Osteocyte (in vitro differentiated cells): ENCODE data around the gene KAT2A. TPM values are rescaled to one million over a fixed set of nuclear protein-coding genes. Genes with fewer than 3 reads are reported as not detected.

Experiments used
- DNase-seq: peaks from one replicate; pipeline ENCODE4 v3.0.0; 2021; ENCODE audit warnings: mixed read lengths; ENCODE audit not compliant: unreplicated experiment; ENCODE audit errors: extremely low spot score
- H3K27ac Mint-ChIP-seq: one replicate; pipeline ENCODE4 v1.8.0; 2021; ENCODE audit warnings: mild to moderate bottlenecking, mixed read lengths; ENCODE audit not compliant: unreplicated experiment
- H3K27me3 Mint-ChIP-seq: one replicate; pipeline ENCODE4 v1.8.0; 2021; ENCODE audit warnings: mixed read lengths; ENCODE audit not compliant: unreplicated experiment
- H3K36me3 Mint-ChIP-seq: one replicate; pipeline ENCODE4 v1.8.0; 2021; ENCODE audit warnings: mixed read lengths; ENCODE audit not compliant: unreplicated experiment
- H3K4me1 Mint-ChIP-seq: one replicate; pipeline ENCODE4 v1.8.0; 2021; ENCODE audit warnings: mixed read lengths; ENCODE audit not compliant: unreplicated experiment
- H3K4me3 Mint-ChIP-seq: one replicate; pipeline ENCODE4 v1.8.0; 2021; ENCODE audit warnings: mild to moderate bottlenecking, moderate library complexity, mixed read lengths; ENCODE audit not compliant: unreplicated experiment
- H3K9me3 Mint-ChIP-seq: one replicate; pipeline ENCODE4 v1.8.0; 2021; ENCODE audit warnings: mixed read lengths; ENCODE audit not compliant: unreplicated experiment
- total RNA-seq: library from RNA; stranded (reverse); gene quantifications from 2 replicates; pipeline ENCODE4 v1.2.1, GENCODE V29; 2021
- TF ChIP-seq, protein P1 (sequence below): fragments of 200-600 bp; sonication (generic); IDR thresholded peaks from 2 replicates; pipeline ENCODE4 v1.5.0; 2021; ENCODE audit warnings: antibody characterized with exemption, mild to moderate bottlenecking, moderate library complexity

KAT2A gene
- total RNA-seq, 1 donor from 2014 or later, result 40.4 TPM

- H3K27me3 Mint-ChIP-seq, result peaks cover 23% of the 10 kb centered on the region
- no peak overlapping the region for H3K4me3 Mint-ChIP-seq
- peaks cover 3% of the 10 kb centered on the region for H3K4me1 Mint-ChIP-seq
- TF ChIP-seq, protein P1, sequence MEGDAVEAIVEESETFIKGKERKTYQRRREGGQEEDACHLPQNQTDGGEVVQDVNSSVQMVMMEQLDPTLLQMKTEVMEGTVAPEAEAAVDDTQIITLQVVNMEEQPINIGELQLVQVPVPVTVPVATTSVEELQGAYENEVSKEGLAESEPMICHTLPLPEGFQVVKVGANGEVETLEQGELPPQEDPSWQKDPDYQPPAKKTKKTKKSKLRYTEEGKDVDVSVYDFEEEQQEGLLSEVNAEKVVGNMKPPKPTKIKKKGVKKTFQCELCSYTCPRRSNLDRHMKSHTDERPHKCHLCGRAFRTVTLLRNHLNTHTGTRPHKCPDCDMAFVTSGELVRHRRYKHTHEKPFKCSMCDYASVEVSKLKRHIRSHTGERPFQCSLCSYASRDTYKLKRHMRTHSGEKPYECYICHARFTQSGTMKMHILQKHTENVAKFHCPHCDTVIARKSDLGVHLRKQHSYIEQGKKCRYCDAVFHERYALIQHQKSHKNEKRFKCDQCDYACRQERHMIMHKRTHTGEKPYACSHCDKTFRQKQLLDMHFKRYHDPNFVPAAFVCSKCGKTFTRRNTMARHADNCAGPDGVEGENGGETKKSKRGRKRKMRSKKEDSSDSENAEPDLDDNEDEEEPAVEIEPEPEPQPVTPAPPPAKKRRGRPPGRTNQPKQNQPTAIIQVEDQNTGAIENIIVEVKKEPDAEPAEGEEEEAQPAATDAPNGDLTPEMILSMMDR, result no peak
- no peaks in the 10 kb centered on the region for H3K36me3 Mint-ChIP-seq
- DNase-seq, result no peak
- no peaks in the 10 kb centered on the region for H3K9me3 Mint-ChIP-seq
- H3K27ac Mint-ChIP-seq, result no peak overlapping the region
Measured at GRCh38 chr17:42072323-42073187, 48.6 kb downstream of the KAT2A start.

GRCh38 chr17:42071810-42072209, 49.4 kb downstream of the KAT2A start:
- H3K27ac Mint-ChIP-seq, result no peak overlapping the region
- no peaks in the 10 kb centered on the region for H3K9me3 Mint-ChIP-seq
- H3K36me3 Mint-ChIP-seq, result no peaks in the 10 kb centered on the region
- H3K27me3 Mint-ChIP-seq, result peaks cover 23% of the 10 kb centered on the region
- TF ChIP-seq, protein P1, result no peak
- peaks cover 3% of the 10 kb centered on the region for H3K4me1 Mint-ChIP-seq
- DNase-seq, result no peak
- H3K4me3 Mint-ChIP-seq, result peak overlapping the region; percentile 14

DNA sequence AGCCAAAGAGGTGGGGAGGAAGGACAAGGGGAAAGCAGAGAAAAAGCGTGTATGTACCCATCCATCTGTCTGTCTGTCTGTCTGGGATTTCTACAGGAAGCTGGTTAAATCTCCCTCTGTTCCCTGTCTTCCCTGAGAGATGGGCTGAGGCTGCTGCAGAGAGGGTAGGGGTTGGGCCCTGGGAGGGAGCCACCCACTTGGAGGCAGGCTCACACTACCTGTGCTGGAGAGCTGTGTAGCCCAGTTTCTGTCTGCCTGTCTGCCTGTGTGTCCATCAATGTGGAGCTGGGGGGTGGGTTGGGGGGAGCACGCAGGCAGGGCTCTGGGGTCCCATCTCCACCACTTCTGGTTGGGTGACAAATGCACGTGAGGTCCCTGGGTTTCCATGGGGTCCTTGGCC, 52.2 kb downstream of the KAT2A start:
- Mint-ChIP-seq H3K27me3 (peaks cover 22% of the 10 kb centered on the region), H3K27ac (no peak overlapping the region), H3K36me3 (no peaks in the 10 kb centered on the region), H3K9me3 (no peaks in the 10 kb centered on the region), H3K4me3 (no peak overlapping the region), H3K4me1 (peaks cover 3% of the 10 kb centered on the region)
- TF ChIP-seq, protein P1, result no peak
- no peak for DNase-seq

- H3K9me3 Mint-ChIP-seq, result no peaks in the 10 kb centered on the region
- no peak overlapping the region for H3K27ac Mint-ChIP-seq
- DNase-seq, result no peak
- H3K4me3 Mint-ChIP-seq, result no peak overlapping the region
- TF ChIP-seq, protein P1, result peak; percentile 80
- peaks cover 4% of the 10 kb centered on the region for H3K4me1 Mint-ChIP-seq
- H3K36me3 Mint-ChIP-seq, result no peaks in the 10 kb centered on the region
- peaks cover 10% of the 10 kb centered on the region for H3K27me3 Mint-ChIP-seq
Measured at GRCh38 chr17:42067371-42068091, 53.6 kb downstream of the KAT2A start.

DNA sequence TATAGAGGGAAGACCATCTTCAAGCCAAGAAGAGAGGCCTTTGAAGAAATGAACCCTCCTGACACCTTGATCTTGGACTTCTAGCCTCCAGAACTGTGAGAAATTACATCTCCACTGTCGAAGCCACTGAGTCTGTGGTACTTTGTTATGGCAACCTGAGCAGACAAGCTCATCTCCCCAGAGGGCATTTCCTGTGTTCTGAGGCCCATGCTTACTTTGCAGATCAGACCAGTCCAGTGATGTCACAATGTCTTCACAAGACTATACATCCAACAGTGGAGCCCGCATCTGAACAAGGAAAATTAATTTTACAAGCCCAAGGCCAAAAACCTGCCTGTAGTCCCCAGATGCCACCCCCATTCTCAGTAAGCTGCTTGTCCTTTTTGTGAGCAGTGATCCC, 56.0 kb downstream of the KAT2A start:
- DNase-seq, result no peak
- H3K4me3 Mint-ChIP-seq, result no peak overlapping the region
- TF ChIP-seq, protein P1, result no peak
- no peaks in the 10 kb centered on the region for H3K36me3 Mint-ChIP-seq
- no peaks in the 10 kb centered on the region for H3K9me3 Mint-ChIP-seq
- no peaks in the 10 kb centered on the region for H3K27me3 Mint-ChIP-seq
- peaks cover 2% of the 10 kb centered on the region for H3K4me1 Mint-ChIP-seq
- H3K27ac Mint-ChIP-seq, result no peak overlapping the region
